Retinal pigment epithelial cell (primary cell): Measurements from ENCODE around the gene C2CD2L.

Source experiments
- DNase-seq: peaks from one replicate; pipeline ENCODE4 v3.0.0-alpha.2; 2010; ENCODE audit warnings: low read depth
- H3K4me3 ChIP-seq: 2 replicates; pipeline ENCODE4 v1.5.1; 2011; ENCODE audit warnings: mild to moderate bottlenecking, low read length, control low read depth, moderate library complexity
- CTCF ChIP-seq: conservative IDR thresholded peaks from 2 replicates; pipeline ENCODE4 v1.5.1; 2011; ENCODE audit warnings: low read depth, low read length, control low read depth, inconsistent platforms

Gene C2CD2L

DNA sequence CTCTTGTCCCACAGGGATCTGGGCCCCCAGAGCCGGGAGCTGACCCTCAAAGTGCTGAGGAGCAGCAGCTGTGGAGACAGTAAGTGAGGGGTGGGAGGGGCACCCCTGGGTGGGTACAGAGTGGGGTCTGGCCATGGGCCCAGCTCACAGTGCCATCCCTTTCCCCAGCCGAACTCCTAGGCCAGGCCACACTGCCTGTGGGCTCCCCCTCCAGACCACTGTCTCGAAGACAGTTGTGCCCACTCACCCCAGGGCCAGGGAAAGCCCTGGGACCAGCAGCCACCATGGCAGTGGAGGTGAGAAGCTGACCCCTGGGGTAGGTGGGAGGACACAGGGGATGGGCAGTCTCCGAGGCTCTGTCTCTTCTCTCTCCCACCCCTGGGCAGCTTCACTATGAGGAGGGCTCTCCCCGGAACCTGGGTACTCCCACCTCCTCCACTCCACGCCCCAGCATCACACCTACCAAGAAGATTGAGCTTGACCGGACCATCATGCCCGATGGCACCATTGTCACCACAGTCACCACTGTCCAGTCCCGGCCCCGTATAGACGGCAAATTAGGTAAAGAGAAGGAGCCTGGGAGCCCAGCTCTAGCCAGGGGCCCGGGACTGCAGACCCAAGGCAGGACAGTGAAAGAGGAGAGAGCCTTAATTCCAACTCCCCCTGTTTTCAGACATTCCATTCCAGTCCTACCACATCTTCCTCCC lies 5.3 kb downstream of the C2CD2L start:
- no peak overlapping the region for H3K4me3 ChIP-seq
- TF ChIP-seq CTCF = no peak
- DNase-seq = no peak

- no peak for DNase-seq
- no peak for TF ChIP-seq CTCF
- H3K4me3 ChIP-seq = no peak overlapping the region
These were observed 6.6 kb downstream of the C2CD2L start for GRCh38 chr11:119113716-119114115.

GRCh38 chr11:119114351-119114750 lies 7.2 kb downstream of the C2CD2L start:
- DNase-seq = no peak
- TF ChIP-seq CTCF = no peak

DNA sequence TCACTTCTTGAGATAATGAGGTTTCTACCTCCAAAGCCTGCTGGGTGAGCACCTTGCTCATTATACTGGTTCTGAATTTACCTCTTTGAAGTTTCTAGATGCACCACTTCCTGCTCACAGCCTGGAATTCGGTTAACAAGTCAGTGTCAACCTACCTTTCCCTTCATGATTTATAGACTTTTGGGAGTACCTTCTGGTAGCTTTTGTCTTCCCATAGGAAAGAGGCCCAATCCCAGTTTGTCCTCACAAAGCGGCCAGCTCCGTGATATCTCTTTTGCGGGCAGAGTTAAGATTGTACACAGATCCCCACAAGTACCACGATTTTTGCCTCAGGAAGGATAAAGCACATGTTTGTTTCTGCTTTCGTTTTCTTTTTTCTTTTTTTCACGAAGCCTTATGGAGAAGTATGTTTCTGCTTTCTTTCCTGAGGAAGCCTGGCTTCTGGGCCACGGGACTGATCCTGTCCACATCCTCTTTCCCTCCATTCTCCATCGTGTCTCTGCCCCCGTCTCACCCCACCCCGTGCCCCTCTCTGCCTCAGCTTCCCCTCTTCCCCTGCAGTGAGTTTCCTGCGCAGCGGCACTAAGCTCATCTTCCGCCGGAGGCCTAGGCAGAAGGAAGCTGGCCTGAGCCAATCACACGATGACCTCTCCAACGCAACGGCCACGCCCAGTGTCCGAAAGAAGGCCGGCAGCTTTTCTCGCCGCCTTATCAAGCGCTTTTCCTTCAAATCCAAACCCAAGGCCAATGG lies 8.5 kb downstream of the C2CD2L start:
- DNase-seq = no peak
- H3K4me3 ChIP-seq = no peak overlapping the region
- no peak for TF ChIP-seq CTCF

More at GRCh38 chr11:119114351-119114750, 7.2 kb downstream of the C2CD2L start:
- H3K4me3 ChIP-seq = no peak overlapping the region

GRCh38 chr11:119116235-119116594 lies 9.1 kb downstream of the C2CD2L start:
- DNase-seq = no peak
- TF ChIP-seq CTCF = no peak
- H3K4me3 ChIP-seq = no peak overlapping the region

DNA sequence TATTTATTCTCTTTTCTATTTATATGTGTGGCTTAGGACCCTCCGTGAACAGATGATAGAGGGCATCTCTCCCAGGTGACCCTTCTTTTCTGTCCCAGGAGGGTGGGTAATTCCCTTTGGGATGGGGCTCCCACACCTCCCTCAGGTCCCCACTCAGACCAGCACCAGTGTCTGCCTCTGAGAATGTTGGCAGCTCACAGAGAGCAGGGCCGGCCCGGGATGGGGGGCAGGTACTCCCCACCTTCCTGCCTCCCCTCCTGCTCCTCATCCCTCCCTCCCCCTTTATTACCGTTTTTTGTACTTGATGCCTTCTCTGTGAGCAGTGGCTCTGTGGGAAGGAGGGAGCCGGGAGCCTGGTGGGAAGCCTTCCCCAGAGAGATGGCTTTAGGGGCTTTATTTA lies 9.5 kb downstream of the C2CD2L start:
- no peak for TF ChIP-seq CTCF
- DNase-seq = no peak
- no peak overlapping the region for H3K4me3 ChIP-seq
